NOMO-1 treated with DMSO at 0.1 percent for 48 hours (cell line): ENCODE data around the gene AHI1.
A peak's percentile ranks its signal among the peaks of the same experiment; 100 is the strongest.

ENCODE experiments used
- DNase-seq: peaks from one replicate; lab custom pipeline; 2025; ENCODE audit not compliant: unreplicated experiment; lab: John Stamatoyannopoulos, UW

The AHI1 gene

DNA sequence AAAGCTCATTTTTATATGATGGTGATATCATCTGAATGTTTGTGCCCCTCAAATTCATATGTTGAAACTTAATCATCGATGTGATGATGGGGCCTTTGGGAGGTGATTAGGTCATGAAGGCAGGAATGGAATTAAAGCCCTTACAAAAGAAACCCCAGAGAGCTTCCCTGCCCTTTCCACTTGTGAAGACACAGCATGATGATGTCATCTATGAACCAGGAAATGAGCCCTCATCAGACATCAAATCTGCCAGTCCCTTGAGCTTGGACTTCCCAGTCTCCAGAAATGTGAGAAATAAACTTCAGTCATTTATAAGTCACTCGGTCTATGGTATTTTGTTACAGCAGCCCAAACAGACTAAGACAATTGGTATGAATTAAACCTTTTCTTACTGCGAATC is 163.4 kb downstream of the AHI1 start:
- no peak for DNase-seq

DNA sequence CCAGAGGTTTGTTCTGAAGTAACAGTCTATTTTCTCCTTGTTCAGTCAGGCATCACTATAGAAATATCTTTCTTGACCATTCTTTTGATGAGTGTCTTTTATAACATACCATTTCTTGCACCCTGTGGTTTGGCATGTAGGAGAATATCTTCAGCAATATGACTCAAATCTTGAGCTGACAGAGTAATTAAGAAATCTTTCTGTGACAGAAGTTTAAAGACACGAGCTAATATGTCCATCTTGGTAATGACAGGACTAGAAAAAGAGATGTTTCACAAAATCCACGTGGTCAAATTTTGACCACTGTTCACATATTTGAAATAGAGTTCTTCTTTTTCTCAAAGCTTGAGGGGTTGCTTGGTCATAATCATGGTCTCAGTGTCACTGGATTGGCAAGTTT is 166.5 kb downstream of the AHI1 start:
- DNase-seq, result no peak

DNA sequence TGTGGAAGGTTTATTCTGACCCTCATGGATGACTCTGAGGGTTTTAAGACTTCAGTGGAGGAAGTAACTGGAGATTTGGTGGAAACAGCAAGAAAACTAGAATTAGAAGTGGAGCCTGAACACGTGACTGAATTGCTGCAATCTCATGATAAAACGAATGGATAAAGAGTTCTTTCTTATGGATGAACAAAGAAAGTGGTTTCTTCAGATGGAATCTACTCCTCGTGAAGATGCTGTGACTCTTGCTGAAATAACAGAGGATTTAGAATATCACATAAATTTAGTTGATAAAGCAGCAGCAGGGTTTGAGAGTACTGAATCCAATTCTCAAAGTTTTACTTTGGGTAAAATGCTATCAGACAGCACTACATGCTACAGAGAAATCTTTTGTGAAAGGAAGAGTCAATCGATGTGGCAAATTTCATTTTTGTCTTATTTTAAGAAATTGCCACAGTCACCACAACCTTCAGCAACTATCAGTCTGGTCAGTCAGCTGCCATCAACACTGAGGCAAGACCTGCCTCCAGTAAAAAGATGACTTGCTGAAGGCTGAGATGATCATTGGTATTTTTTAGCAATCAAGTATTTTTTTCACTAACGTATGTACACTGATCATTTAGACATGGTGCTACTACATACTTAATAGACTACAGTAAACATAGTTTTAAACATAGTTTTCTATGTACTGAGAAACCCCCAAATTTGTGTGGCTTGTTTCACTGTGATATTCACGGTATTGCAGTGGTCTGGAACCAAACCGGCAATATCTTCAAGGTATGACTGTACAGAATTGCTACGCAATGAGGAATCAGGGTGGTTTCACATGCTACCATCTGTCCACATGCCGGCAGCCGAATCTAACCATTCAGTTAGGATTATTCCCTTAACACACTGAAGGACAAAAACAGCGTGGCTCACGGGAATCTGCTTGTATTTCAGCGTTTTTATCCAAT is 167.4 kb downstream of the AHI1 start:
- no peak for DNase-seq

DNA sequence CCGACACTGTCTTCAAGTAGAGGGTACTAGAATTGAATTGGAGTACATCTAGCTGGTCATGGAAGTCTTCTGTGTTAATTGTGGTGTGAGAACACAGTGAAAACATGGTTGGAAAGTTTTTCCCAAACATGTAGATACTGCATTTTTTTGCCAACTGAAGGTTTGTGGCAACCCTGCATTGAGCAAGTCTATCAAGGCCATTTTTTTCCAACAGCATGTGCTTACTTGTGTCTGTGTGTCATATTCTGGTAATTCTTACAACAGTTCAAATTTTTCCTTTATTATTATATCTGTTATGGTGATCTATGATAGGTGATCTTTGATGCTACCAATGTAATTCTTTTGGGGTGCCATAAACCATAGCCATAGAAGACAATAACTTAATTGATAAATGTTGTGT is 169.4 kb downstream of the AHI1 start:
- no peak for DNase-seq

DNA sequence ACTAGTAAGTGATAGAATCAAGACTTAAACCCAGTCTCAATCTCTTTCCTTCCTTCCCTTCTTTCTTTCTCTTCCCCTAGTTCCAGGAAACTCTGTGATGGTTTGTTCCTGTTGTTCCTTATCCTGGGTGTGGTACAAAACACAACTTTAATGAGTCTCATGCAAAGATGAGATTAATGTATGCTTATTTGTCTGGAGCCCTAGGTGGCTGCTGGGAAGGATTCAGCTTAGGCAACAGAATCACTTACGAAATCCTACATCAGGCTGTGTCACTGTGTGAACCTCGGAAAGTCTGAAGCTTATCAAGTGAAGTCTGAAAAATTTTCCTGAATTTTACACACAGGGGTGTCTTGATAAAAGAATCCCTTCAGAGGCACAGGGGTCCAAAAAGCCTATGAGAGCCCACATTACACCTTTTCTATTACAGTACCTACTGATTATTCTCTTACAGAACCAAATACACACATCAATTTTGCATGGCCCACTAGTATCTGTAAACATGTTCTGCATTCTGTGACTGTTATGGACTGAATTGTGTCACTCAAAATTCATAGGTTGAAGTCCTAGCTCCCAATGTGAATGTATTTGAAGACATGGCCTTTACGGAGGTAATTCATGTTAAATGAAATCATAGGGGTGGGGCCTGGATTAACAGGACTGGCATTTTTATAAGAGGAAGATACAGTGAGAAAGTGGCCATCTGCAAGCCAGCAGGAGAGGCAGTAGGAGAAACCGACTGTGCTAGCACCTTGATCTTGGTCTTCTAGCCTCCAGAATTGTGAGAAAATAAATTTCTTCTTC is 171.7 kb downstream of the AHI1 start:
- DNase-seq, result peak; percentile 81

DNA sequence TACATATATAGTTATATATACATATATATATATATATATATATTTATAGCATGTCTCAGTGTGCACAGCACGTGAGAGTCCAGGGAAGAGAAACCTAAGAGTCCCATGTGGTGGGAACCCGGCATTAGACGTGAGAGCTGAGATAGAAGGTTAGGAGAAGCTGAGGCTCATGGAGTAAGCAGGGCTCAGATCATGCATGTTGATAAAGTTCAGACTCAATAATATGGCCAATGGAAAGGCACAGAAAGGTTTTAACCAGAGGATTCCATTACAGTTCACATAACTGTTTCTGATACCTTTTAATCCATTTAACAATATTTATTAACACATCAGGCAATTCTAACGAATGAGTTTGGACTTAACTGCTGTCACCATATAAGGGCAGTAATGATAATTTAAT is 173.0 kb downstream of the AHI1 start:
- DNase-seq, result no peak

DNA sequence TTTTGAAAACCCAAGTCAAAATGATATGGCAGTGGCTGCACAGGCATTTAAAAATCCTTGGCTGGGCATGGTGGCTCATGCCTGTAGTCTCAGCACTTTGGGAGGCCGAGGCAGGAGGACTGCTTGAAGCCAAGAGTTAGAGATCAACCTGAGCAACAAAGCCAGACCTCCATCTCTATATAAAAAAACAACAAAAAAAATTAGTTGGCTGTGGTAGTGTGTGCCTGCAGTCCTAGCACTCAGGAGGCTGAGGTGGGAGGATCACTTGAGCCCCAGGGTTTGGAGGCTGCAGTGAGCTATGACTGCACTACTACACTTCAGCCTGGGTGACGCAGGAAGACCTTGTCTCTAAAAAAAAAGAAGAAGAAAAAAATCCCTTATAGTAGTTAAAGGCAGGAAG is 173.6 kb downstream of the AHI1 start:
- no peak for DNase-seq

DNA sequence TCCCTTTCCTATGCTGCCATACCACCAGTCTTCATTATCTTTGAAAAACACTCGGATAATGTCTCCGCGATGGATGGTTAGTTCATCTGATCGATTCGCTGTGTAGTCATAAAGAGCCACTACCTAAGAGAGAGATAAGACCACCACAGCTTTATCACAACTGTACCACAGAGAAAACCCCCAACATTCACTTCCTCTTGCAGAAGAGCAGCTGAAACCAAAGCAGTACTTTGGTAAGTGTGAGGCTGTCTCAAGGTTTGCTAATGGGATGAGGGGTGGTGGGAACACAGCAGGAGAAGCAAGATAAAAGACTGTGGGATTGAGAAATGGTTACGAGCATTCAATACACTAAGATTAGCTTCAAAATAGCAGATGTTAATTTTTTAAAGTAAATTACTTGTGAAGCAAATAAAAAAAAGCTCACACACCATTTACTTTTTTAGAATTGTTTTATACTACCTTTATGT is 174.3 kb downstream of the AHI1 start:
- peak; percentile 90 for DNase-seq

DNA sequence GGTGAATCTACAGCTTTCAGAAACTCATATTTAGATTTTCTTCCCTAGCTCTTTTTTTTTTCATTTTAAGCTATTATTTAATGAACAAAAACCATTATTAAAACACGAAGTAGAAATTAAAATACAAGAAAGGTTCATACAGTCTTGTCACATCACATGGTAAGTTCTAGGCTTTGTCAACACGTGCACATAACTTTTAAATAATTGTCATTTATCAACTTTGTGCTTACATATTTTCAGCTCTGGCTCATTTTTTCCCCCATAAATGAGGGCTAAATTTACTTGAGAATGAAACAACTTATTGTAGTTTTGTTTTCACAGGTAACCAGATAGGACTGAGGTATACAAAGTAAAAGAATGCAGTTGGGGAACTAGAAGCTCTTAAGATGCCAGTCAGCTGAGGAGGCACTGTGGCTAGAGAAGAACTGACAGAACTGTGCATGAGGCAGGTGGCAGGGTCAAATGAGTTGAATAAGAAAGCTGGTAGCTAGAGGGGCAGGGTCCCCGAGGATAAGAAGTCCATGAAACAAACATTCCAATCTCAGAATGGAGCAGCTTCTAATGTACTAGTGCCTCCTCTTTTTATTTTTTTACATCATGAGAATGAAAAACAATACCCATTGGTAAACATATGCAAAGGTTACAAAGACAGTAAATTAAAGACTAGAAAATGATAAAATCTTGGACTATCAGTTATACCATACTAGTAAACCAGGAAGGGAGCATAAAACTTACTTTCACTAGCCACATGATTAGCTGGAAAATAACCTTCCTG is 174.9 kb downstream of the AHI1 start:
- peak; percentile 14 for DNase-seq

DNA sequence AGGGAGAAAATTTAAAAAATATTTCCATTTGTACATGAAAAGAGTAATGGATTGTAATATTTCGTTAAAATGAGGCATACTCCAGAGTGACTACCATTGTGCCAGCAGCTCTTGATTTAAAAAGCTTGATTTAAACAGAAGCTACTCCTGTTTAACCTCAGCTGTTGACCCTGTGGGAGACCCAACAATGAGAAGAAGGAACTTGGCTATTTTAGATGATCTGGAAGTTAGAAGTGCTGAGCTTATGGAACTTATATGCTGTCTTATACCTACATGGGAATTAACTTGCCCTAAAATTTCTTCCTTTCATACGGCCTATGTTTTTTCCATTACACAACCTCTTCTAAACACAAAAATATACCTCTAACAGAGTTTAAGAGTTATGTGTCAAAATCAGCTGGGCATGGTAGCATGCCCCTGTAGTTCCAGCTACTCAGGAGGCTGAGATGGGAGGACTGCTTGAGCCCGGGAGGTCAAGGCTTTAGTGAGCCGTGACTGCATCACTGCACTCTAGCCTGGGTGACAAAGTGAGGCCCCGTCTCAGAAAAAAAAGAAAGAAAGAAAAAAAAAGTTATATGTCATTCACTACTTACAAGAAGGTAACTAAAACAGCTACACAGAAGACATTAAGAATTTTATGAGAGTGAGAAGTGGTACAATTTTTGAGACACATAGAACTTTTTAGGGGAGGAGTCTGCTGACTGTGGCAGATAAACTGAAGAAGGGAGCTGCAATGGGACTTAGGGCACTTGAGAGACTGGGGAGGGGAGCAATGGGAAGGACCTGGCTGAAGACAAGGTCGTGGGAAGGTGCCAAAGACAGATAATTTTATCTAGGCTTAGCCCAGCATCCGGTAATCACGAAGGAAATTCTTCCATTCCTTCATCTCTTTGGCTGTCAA is 176.6 kb downstream of the AHI1 start:
- no peak for DNase-seq

DNA sequence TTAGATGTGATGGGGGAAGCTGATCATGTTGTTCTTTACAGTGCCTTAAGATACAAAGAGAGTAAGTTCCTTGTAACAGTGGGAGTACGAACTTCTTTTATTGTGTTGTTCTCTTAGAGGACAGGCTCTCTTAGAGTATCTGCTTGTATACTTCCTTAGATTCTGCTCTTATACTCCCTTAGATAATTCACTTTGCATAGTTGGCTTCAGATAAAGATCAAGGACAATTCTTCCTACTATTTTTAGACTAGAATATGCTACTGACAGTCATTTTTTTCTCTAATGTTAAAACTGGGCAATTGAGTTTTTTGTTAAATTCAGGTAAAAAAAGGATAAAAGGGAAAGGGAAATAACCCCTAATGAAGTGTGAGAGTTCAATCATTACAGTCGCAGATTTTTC is 177.7 kb downstream of the AHI1 start:
- no peak for DNase-seq

DNA sequence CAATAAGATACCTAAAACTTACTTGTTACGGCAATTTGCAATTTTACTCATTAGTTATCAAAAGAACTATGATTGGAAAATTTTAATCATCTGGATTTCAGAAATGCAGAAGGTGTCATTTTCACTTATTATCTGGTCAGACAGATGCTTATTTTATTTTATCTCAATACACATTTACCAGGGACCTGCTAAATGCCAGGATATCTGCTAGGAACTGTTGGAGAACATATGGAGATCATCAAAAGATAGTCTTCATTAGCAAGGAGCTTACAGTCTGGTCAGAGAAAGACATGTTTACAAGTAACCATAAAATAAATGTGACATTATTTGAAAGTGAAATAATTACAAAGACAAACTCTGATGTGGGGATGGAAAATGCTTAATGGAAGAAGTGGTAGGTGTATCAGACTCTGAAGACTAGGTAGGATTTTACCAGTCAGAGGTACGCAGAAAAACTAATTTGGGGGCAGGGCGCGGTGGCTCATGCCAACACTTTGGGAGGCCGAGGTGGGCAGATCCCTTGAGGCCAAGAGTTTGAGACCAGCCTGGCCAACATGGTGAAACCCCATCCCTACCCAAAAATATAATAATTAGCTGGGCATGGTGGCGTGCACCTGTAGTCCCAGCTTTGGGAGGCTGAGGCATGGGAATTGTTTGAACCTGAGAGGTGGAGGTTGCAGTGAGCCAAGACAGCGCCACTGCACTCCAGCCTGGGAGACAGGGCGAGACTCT is 178.6 kb downstream of the AHI1 start:
- DNase-seq, result no peak

DNA sequence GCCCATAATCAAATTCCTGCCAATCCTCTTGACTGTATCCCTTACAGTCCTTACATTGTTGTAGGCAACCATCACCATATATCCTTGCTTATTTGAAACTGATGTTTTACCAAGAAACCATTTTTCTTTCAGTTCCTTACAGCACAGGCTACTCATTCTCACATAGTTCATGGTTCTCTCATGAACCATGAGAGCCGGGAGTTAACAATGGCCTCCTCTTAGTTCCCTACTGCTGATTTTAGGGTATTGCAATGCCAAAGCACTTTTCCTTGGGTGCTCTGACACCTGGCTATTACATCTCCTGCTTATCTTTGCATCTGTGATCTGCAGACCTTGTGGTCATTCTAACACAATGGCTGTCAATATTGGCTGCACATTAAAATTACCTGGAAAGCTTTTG is 183.0 kb downstream of the AHI1 start:
- DNase-seq, result no peak

DNA sequence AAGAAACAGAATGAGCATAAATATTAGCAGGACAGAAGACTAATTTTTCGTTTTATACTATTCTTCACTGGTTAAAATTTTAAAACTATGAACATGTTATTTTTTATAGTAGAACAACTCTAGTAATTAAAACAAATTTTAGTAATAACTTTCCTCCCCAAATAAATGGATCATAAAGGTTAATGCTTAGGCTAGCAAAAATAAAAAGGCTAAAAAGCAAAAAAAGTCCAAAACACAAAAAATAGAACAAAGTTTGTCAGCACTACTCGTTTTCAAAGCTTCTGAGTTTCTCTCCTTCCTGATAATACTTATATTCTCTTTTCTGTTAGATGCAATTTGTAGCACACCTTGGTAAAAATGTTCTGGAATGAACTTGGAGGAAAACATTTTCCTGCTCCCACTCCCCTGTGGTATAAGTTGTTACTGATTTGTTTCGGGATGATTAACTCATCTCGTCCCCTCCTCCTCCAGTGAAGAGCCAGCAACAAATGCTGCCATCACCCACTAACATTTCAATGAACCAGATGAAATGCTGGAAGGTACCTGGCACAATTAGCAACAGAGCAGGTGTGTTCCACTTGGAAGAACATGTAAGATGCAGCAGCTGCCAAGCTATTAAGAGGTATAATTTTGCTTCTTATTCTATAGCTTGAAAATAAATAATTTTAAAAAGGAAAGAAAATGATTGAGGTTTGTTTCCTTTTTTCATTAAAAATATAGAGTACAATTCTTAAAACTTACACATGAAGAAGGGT is 185.9 kb downstream of the AHI1 start:
- no peak for DNase-seq

DNA sequence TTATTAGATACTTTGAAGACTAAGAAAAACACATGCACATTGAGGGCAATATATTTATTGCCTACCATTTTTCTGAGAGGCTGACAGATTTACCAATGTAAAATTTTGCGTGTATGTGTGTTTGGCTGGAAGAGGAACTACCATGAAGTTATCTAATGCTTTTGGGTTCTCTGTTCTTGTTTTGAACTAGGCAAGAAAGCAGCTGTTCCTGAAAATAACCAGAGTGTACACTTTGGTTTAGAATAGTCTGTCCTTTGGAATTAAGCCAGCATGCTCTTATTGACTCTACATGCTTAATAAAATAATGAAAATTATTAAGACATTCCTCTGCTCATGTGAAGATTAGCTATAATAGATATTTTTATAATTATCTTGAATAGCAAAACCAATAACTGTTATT is 187.2 kb downstream of the AHI1 start:
- peak; percentile 79 for DNase-seq

DNA sequence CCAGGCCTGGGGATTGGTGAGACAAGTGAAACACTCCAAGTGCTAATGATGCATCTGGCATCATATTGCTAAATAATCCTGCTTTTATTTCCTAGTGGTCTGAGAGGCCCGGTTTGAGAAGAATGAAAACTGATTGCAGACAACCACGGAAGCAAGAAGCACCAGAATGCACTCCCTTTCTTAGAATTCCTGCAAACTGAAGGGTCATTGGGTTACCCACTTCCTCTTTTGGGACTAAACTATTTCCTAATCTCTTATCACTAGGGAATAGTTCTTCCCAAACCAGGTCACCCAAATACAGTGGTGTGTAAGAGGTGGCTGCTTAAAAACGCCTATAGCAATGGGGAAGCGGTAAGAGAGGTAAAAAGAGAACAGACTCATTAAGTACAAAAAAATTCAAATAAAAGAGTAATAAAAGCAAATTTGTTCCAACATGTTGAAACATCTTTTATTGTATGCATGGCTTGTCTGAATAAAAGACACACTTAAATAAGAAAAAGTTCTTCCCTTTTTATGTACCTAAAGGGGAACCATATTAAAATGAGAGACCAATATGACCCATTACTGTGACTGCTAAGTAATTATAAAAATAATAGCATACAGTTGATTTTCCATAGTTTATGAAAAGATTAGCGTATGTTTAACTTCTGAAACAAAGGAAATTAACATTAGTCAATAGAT is 190.7 kb downstream of the AHI1 start:
- peak; percentile 88 for DNase-seq

DNA sequence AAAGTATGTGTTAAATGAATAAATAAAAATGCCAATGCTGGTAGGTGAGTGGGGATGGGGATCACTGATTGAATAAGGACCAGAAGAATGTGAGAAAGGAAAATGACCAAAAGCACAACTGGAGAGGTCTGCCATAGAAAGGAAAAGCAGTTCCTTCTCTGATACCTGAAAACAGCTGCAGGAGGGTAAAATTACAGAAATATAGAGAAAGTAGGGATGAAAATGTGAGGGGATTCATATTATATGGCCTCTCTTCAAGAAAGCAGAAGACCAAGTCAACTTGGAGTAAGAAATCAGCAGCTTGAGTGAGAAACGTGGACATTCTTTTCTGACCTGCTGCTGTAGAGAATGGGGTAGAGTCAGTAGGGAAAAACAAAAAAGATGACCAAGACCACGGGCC is 191.4 kb downstream of the AHI1 start:
- DNase-seq, result no peak

DNA sequence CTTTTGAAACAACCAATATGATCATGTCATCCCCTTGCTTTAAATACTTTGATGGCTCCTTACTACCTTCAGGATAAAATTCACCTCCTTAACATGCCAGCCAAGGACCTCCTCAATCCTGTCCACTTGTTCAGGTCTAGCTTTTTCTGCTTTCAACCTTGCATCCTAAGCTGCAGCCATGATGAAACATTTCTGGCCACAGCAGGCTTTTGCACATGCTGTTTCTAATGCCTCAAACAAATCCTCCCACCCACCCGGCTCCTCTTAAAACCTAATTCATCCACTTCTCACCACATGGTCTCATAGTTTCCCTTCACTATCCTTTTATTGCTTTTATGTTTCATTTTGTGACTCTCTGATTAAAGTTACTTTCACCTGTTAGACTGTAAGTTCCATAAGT is 191.9 kb downstream of the AHI1 start:
- DNase-seq, result no peak
